Measurements from ENCODE around the gene GADD45G. TPM values are rescaled to one million over a fixed set of nuclear protein-coding genes. Genes with fewer than 3 reads are reported as not detected.

The GADD45G gene
- polyA plus RNA-seq, 1 donor from 2014 or later: 161 TPM

DNA sequence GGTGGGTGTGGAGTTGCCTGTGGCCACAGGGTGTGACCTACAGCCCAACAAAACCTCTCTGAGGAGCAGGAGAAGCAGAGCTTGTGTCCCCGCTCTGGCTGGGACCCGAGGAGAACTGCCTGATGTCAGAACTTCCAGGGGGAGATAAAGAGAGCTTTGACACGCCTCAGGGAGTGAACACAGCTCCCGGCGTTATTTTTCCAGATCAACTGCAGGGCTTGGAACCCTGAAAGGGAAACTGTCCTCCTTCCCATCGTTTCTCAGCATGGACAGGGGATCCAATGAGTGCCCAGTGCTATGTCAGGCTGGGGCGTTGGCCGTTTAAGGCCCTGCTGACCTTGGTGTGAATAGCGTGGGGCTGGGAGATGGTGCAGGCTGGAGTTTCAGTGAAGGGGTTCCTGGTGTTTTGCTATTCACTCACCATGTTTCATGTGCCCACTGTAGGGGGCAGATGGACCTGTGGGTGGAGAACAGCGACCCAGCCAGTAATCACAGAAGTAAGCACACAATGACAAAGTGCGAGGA lies 22.0 kb downstream of the GADD45G start:
- H3F3A ChIP-seq (ENCODE audit: insufficient read depth, low read length, poor library complexity, severe bottlenecking): no peaks in the 10 kb centered on the region
- H3K9me3 ChIP-seq (ENCODE audit: low read length): no peaks in the 10 kb centered on the region
- H3K27me3 ChIP-seq (ENCODE audit: insufficient read depth, low read depth, low read length): no peaks in the 10 kb centered on the region
- no peaks in the 10 kb centered on the region for H4K20me1 ChIP-seq (ENCODE audit: insufficient read depth)
- no peaks in the 10 kb centered on the region for H3K79me2 ChIP-seq (replicated peaks; ENCODE audit: insufficient read depth, low read length)
- TF ChIP-seq EZH2 (IDR thresholded peaks at IDR 0.05; ENCODE audit: borderline replicate concordance, insufficient read depth, low read length, poor library complexity, severe bottlenecking) (no peak), POLR2AphosphoS5 (IDR thresholded peaks at IDR 0.05) (no peak), SMC3 (conservative IDR thresholded peaks at IDR 0.05; ENCODE audit: poor library complexity) (no peak), MXI1 (conservative IDR thresholded peaks at IDR 0.05; ENCODE audit: poor library complexity, severe bottlenecking) (no peak), RAD21 (conservative IDR thresholded peaks at IDR 0.05) (no peak), TAF1 (IDR thresholded peaks at IDR 0.05; ENCODE audit: low read depth) (no peak), EP300 (conservative IDR thresholded peaks at IDR 0.05; ENCODE audit: poor library complexity, severe bottlenecking) (no peak), REST (IDR thresholded peaks at IDR 0.05; ENCODE audit: borderline replicate concordance) (no peak)
- TF ChIP-seq, protein P1, sequence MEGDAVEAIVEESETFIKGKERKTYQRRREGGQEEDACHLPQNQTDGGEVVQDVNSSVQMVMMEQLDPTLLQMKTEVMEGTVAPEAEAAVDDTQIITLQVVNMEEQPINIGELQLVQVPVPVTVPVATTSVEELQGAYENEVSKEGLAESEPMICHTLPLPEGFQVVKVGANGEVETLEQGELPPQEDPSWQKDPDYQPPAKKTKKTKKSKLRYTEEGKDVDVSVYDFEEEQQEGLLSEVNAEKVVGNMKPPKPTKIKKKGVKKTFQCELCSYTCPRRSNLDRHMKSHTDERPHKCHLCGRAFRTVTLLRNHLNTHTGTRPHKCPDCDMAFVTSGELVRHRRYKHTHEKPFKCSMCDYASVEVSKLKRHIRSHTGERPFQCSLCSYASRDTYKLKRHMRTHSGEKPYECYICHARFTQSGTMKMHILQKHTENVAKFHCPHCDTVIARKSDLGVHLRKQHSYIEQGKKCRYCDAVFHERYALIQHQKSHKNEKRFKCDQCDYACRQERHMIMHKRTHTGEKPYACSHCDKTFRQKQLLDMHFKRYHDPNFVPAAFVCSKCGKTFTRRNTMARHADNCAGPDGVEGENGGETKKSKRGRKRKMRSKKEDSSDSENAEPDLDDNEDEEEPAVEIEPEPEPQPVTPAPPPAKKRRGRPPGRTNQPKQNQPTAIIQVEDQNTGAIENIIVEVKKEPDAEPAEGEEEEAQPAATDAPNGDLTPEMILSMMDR (IDR thresholded peaks at IDR 0.05; ENCODE audit: poor library complexity, severe bottlenecking): no peak
- H3K4me2 ChIP-seq (ENCODE audit: low read length): no peak overlapping the region
- H3K36me3 ChIP-seq (ENCODE audit: insufficient read depth, low read length): no peaks in the 10 kb centered on the region
- H3K27ac ChIP-seq (ENCODE audit: low read length): no peak overlapping the region
- no peak overlapping the region for H3K4me3 ChIP-seq (ENCODE audit: low read length)
- no peak overlapping the region for H2AFZ ChIP-seq (ENCODE audit: low read depth, low read length)
- H3K9me2 ChIP-seq (ENCODE audit: insufficient read depth, low read length): no peaks in the 10 kb centered on the region
- H3K9ac ChIP-seq (ENCODE audit: low read length): no peak overlapping the region

- Histone ChIP-seq H3K9me2 (ENCODE audit: insufficient read depth, low read length) (no peaks in the 10 kb centered on the region), H3F3A (ENCODE audit: insufficient read depth, low read length, poor library complexity, severe bottlenecking) (no peaks in the 10 kb centered on the region), H3K79me2 (replicated peaks; ENCODE audit: insufficient read depth, low read length) (no peaks in the 10 kb centered on the region), H3K9ac (ENCODE audit: low read length) (no peak overlapping the region), H3K4me2 (ENCODE audit: low read length) (no peak overlapping the region), H3K4me3 (ENCODE audit: low read length) (no peak overlapping the region), H3K36me3 (ENCODE audit: insufficient read depth, low read length) (no peaks in the 10 kb centered on the region), H3K27me3 (ENCODE audit: insufficient read depth, low read depth, low read length) (no peaks in the 10 kb centered on the region), H2AFZ (ENCODE audit: low read depth, low read length) (no peak overlapping the region), H3K9me3 (ENCODE audit: low read length) (no peaks in the 10 kb centered on the region), H3K27ac (ENCODE audit: low read length) (no peak overlapping the region), H4K20me1 (ENCODE audit: insufficient read depth) (no peaks in the 10 kb centered on the region)
- TF ChIP-seq SMC3 (conservative IDR thresholded peaks at IDR 0.05; ENCODE audit: poor library complexity) (no peak), MXI1 (conservative IDR thresholded peaks at IDR 0.05; ENCODE audit: poor library complexity, severe bottlenecking) (no peak), EZH2 (IDR thresholded peaks at IDR 0.05; ENCODE audit: borderline replicate concordance, insufficient read depth, low read length, poor library complexity, severe bottlenecking) (no peak), TAF1 (IDR thresholded peaks at IDR 0.05; ENCODE audit: low read depth) (no peak), RAD21 (conservative IDR thresholded peaks at IDR 0.05) (no peak), POLR2AphosphoS5 (IDR thresholded peaks at IDR 0.05) (no peak), EP300 (conservative IDR thresholded peaks at IDR 0.05; ENCODE audit: poor library complexity, severe bottlenecking) (no peak), REST (IDR thresholded peaks at IDR 0.05; ENCODE audit: borderline replicate concordance) (no peak)
- TF ChIP-seq, protein P1 (IDR thresholded peaks at IDR 0.05; ENCODE audit: poor library complexity, severe bottlenecking): no peak
Observed at GRCh38 chr9:89628601-89629000, 23.8 kb downstream of the GADD45G start.
